Measurements from ENCODE around the gene EBI3. TPM values are rescaled to one million over a fixed set of nuclear protein-coding genes. Genes with fewer than 3 reads are reported as not detected.

Gene EBI3
- total and polyA plus RNA-seq, 2 of the 8 experiments (the other 6 are each of a cell fraction or from before 2014, with no cell fraction given): 0.99 to 8.4 TPM

- 81% methylated on average over 31 of the region's 33 CpGs; no CpG with 5 or more reads in 1 of the 2 experiments for WGBS, 2 experiments (ENCODE audit: extremely low coverage in 1 of 2, insufficient coverage in 1 of 2, insufficient read length in 1 of 2, insufficient replicate concordance in 2 of 2, low coverage in 1 of 2, low lambda C conversion rate in 2 of 2, missing lambda C conversion rate in 1 of 2)
- FAIRE-seq (no peak), DNase-seq (ENCODE audit: low read depth in 1 of 2, low spot score in 2 of 2) (peak in 1 of 2 experiments; percentile 70)
- TF ChIP-seq EP300 (IDR thresholded peaks at IDR 0.05; ENCODE audit: borderline replicate concordance in 1 of 2, low read depth in 2 of 2, low read length in 2 of 2): no peak
- TF ChIP-seq ASH2L (IDR thresholded peaks at IDR 0.05; ENCODE audit: low read length): no peak
- no peak for TF ChIP-seq NANOG (IDR thresholded peaks at IDR 0.05; ENCODE audit: insufficient read depth, low read depth, low read length, poor library complexity, severe bottlenecking)
- TF ChIP-seq, protein P1, sequence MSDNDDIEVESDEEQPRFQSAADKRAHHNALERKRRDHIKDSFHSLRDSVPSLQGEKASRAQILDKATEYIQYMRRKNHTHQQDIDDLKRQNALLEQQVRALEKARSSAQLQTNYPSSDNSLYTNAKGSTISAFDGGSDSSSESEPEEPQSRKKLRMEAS (IDR thresholded peaks at IDR 0.05): peak; percentile 51
- TF ChIP-seq SP1 (IDR thresholded peaks at IDR 0.05; ENCODE audit: low read depth, low read length): no peak
- 0 out of 2 replicates have a peak, but pooled peaks have one; percentile 20 for TF ChIP-seq YY1 (IDR thresholded peaks at IDR 0.05; ENCODE audit: low read depth, low read length)
- TF ChIP-seq EGR1 (IDR thresholded peaks at IDR 0.05; ENCODE audit: borderline replicate concordance, low read depth, low read length): no peak
- no peak for TF ChIP-seq CHD2 (IDR thresholded peaks at IDR 0.05; ENCODE audit: low read length)
- TF ChIP-seq RFX5 (IDR thresholded peaks at IDR 0.05; ENCODE audit: borderline replicate concordance, low read depth, low read length): no peak
- TF ChIP-seq, protein P2, sequence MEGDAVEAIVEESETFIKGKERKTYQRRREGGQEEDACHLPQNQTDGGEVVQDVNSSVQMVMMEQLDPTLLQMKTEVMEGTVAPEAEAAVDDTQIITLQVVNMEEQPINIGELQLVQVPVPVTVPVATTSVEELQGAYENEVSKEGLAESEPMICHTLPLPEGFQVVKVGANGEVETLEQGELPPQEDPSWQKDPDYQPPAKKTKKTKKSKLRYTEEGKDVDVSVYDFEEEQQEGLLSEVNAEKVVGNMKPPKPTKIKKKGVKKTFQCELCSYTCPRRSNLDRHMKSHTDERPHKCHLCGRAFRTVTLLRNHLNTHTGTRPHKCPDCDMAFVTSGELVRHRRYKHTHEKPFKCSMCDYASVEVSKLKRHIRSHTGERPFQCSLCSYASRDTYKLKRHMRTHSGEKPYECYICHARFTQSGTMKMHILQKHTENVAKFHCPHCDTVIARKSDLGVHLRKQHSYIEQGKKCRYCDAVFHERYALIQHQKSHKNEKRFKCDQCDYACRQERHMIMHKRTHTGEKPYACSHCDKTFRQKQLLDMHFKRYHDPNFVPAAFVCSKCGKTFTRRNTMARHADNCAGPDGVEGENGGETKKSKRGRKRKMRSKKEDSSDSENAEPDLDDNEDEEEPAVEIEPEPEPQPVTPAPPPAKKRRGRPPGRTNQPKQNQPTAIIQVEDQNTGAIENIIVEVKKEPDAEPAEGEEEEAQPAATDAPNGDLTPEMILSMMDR (IDR thresholded peaks at IDR 0.05; ENCODE audit: control extremely low read depth in 1 of 3, insufficient read depth in 1 of 3, low read depth in 1 of 3, low read length in 3 of 3): peak; percentile 45 to 60 (median 56)
Observed at GRCh38 chr19:4199699-4200293, 29.5 kb upstream of the EBI3 start.

More at GRCh38 chr19:4199699-4200293, 29.5 kb upstream of the EBI3 start:
- ChIA-PET CTCF (ENCODE audit: partially characterized antibody) (interaction anchor here (0.8 to 8.5 kb wide), 11 partner anchors 8 to 98 kb away, joined by 3 to 91 read pairs (median 4); no protein-coding TSS in a partner anchor), POLR2A (ENCODE audit: partially characterized antibody) (interaction anchor here (0.6 kb wide), 1 partner anchor 214 kb away, joined by 3 read pairs; the partner anchor contains the start of gene EEF2)
- no peak overlapping the region; the same call in 1 of the 2 replicates for H4K8ac ChIP-seq (ENCODE audit: extremely low read depth, insufficient read depth, low read length)
- no peak overlapping the region for H3K56ac ChIP-seq (replicated peaks; ENCODE audit: insufficient read length, low read depth, low read length)
- H3K4me3 ChIP-seq (ENCODE audit: extremely low read depth in 1 of 4, insufficient read depth in 2 of 4, low read depth in 3 of 4, low read length in 4 of 4): no peak overlapping the region
- H3K9me3 ChIP-seq (ENCODE audit: insufficient read depth in 2 of 2, low read depth in 1 of 2, low read length in 1 of 2): no peaks in the 10 kb centered on the region
- no peak overlapping the region for H4K5ac ChIP-seq (ENCODE audit: insufficient read length, low read depth, low read length)
- no peaks in the 10 kb centered on the region for H3K79me1 ChIP-seq (ENCODE audit: low read depth, low read length)
- H3K27me3 ChIP-seq (replicated peaks in 1 of 4; ENCODE audit: control insufficient read depth in 3 of 4, extremely low read depth in 1 of 4, insufficient read depth in 3 of 4, low read length in 3 of 4): peaks cover 0 to 7% (median 3%) of the 10 kb centered on the region in 4 experiments; a peak in 2 of 7 replicates
- no peak overlapping the region for H2AK5ac ChIP-seq (ENCODE audit: low read depth, low read length)
- H3K79me2 ChIP-seq (ENCODE audit: control insufficient read depth in 1 of 2, insufficient read depth in 2 of 2, low read length in 2 of 2): no peaks in the 10 kb centered on the region
- no peak overlapping the region for H3K18ac ChIP-seq (ENCODE audit: extremely low read depth, low read length)
- H2BK5ac ChIP-seq (ENCODE audit: low read depth, low read length): no peak overlapping the region
- H3K36me3 ChIP-seq (ENCODE audit: control insufficient read depth in 2 of 4, insufficient read depth in 4 of 4, low read length in 3 of 4): no peaks in the 10 kb centered on the region
- H3K23ac ChIP-seq (ENCODE audit: insufficient read length): no peak overlapping the region
- no peak overlapping the region for H2BK20ac ChIP-seq (ENCODE audit: low read length)
- no peak overlapping the region for H3K4ac ChIP-seq (replicated peaks; ENCODE audit: insufficient read length, low read depth, low read length)
- no peak overlapping the region for H3K9ac ChIP-seq (replicated peaks in 1 of 4; ENCODE audit: extremely low read depth in 1 of 4, low read depth in 3 of 4, low read length in 3 of 4)
- H3K27ac ChIP-seq (ENCODE audit: low read depth, low read length): no peak overlapping the region
- peaks cover 4% of the 10 kb centered on the region for H3K23me2 ChIP-seq (ENCODE audit: low read depth, low read length)
- no peak overlapping the region for H2BK120ac ChIP-seq (replicated peaks; ENCODE audit: low read depth, low read length)
- no peak overlapping the region for H4K91ac ChIP-seq (replicated peaks; ENCODE audit: insufficient read length, low read length)
- H4K20me1 ChIP-seq (replicated peaks in 1 of 2; ENCODE audit: control insufficient read depth in 1 of 2, insufficient read depth in 2 of 2, low read length in 2 of 2): no peaks in the 10 kb centered on the region
- H3K14ac ChIP-seq (ENCODE audit: insufficient read length): no peak overlapping the region
- no peak overlapping the region for H2AFZ ChIP-seq (ENCODE audit: low read length)
- no peaks in the 10 kb centered on the region; a peak in 3 of 7 replicates for H3K4me1 ChIP-seq (replicated peaks in 1 of 4; ENCODE audit: control insufficient read depth in 3 of 4, insufficient read depth in 4 of 4, low read length in 3 of 4)
- no peak overlapping the region for H2BK12ac ChIP-seq (ENCODE audit: low read depth, low read length)
- H2BK15ac ChIP-seq (ENCODE audit: low read length): no peak overlapping the region
- no peak overlapping the region; a peak in 1 of 4 replicates for H3K4me2 ChIP-seq (ENCODE audit: insufficient read depth in 1 of 2, low read depth in 2 of 2, low read length in 2 of 2)

All from H1 (cell line).